Stimulated activated CD8-positive, alpha-beta memory T cell treated with anti-CD3 and anti-CD28 coated beads, Interleukin-12 subunit alpha, Interleukin-12 subunit beta, amount 100 ng/mL, for 24 hours (primary cell): ENCODE measurements around the gene CRISPLD2.

Source experiments
- DNase-seq: peaks from one replicate; pipeline ENCODE4 v3.0.0-alpha.2; 2020; ENCODE audit errors: extremely low read depth

The CRISPLD2 gene

DNA sequence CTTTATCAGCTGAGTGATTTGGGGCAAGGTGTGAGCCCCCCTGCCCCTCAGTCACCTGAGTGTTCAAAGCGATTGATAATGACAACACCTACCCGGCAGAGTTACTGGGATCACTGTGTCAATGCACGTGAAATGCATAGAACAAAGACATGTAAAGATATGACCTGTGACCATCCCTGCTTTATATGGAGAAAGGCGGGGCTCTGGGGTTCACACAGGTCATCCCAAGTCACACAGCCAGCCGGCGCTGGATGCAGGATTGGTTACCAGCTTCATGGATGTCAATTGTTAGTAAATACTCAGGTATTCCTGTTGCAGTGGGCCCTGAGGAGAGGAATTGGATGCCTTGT, 64.4 kb downstream of the CRISPLD2 start:
- DNase-seq, result no peak

- no peak for DNase-seq
These were observed 65.0 kb downstream of the CRISPLD2 start for GRCh38 chr16:84884596-84885341.

DNA sequence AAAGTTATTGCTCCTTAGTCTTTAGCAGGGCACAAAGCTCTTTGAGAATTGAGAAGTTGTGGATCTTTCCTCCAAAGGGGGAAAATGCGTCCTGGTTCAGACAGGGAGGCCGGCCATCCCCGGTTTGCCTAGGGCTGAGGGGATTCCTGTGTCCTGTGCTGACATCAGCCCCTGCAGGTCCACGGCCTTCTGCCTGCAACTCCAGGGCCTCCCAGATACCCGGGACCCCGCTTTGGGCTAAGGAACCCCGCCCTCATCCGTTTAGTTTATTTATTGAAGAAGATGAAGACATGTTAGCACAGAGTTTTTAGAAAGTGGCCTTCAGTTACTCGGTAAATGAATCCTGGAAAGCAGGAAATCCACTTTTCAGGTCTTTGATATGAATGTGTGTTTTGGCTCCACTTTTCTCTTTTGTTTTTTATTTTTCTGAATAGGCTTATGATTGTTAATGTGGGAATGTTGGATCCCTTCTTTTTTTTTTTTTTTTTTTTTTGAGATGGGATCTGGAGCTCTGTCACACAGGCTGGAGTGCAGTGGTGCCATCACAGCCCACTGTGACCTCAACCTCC, 65.6 kb downstream of the CRISPLD2 start:
- DNase-seq, result no peak

GRCh38 chr16:84886497-84887090, 66.8 kb downstream of the CRISPLD2 start:
- DNase-seq, result no peak

- no peak for DNase-seq
These were observed 67.4 kb downstream of the CRISPLD2 start for GRCh38 chr16:84887207-84887606.

- no peak for DNase-seq
These were observed 68.7 kb downstream of the CRISPLD2 start for GRCh38 chr16:84888450-84888849.

GRCh38 chr16:84889066-84889465, 69.3 kb downstream of the CRISPLD2 start:
- DNase-seq, result no peak

- DNase-seq, result no peak
These were observed 70.6 kb downstream of the CRISPLD2 start for GRCh38 chr16:84890427-84890826.

GRCh38 chr16:84891149-84891795, 71.5 kb downstream of the CRISPLD2 start:
- DNase-seq, result no peak

DNA sequence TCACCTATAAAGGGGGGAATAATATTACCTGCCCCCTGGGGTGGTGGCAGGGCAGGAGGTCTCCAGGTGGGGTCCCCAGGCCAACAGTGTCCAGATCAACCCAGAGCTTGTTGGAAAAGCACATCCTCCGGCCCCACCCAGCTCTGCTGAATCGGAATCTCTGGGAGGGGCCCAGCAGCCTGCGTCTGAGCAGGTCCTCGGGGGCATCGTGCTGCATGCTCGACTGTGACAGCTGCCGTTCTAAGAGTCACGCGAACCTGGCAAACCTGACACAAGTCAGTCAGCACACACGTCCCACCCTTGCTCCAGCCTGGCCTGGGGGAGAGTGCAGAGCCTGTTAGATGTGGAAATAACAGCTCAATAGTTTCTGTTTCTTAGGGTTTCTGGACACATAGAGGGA, 72.3 kb downstream of the CRISPLD2 start:
- DNase-seq, result no peak

DNA sequence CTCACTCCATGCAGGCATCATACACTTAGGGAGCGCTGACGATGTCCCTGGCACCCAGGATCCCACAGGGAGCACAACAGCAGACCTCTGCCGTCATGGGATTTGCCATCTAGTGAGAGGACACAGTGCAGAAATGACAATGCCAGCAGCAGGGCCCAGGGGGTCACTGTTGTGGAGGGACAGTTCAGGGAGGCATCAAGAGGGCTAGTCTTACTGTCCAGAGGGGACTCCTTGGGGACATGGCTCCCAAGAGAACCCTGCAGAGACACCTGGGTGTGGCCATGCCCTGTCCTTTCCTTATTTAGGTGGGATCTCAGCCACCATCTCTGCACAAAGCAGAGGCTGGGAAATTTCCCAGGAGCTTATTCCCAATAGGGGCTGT, 73.7 kb downstream of the CRISPLD2 start:
- DNase-seq, result no peak

DNA sequence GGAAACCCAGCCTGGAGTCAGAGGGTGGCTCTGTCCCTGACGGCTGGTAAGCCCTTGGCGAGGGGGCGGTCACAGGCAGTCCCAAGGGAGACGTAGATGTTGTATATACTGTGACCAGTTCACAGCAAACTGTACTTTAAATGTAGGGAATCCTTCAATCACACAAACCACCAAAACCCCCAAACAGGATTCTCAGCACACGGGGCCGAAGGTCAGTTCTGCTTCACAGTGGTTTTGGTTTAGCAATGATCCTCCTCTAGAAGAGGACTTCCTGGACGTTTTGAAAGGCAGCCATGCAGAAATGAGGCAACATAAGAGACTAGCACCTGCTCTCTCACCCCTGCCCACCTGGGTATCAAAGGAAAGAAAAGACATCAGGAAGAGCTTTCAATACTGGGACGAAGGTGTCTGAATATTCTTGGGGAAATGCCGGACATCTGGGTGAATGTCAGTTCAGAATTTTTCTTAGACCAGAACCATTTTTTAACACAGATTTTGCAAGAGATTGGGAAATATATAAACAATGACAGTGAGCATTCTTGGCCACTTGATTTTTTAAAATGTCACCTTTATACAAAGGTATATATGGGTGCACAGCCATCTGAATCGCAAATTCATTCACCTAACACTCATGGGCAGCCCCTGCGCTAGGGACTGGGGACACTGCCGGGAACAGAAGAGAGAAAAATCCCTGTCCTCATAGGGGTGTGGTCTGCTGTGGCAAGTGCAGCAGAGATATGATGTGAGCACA, 74.2 kb downstream of the CRISPLD2 start:
- no peak for DNase-seq

DNA sequence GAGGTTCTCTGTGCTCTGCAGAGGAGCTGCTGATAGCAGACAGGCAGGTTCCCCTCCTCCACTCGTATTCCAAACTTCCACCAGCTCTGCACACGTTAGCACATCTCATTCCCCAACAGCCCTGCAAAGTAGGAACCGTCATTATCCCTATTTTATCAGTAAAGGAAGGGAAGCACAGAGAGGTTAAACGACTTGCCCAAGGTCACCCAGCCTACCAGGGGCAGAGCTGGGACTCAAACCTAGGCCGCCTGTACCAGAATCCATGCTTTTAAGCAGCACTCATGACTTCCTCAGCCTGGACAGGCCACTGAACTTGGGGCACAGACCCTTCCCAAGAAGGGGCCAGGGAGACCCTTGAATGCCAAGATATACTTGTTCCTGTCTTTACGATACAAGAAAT, 75.2 kb downstream of the CRISPLD2 start:
- DNase-seq, result no peak

- DNase-seq, result no peak
These were observed 77.1 kb downstream of the CRISPLD2 start for GRCh38 chr16:84896847-84897246.

- no peak for DNase-seq
These were observed 78.2 kb downstream of the CRISPLD2 start for GRCh38 chr16:84897911-84898377.

DNA sequence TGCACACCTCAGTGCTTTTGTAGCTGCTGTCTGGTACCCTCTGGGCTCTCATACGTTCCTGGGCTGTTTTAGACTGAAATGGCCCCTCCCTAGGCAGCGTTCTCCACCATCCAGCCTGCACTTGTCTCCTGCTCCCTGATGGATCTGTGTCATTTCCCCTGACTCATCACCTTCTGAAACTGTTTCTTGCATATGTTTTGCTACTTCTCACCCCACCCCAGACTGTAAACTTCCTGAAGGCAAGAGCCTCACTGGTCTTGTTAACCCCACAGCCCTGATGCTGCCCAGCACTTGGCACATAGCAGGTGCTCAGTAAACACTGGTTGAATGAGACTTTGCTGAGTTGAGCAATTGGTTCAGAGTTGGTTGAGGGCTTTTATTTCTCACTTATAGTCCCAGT, 78.7 kb downstream of the CRISPLD2 start:
- DNase-seq, result no peak

- DNase-seq, result no peak
These were observed 79.6 kb downstream of the CRISPLD2 start for GRCh38 chr16:84899414-84899813.

- DNase-seq, result no peak
These were observed 86.2 kb downstream of the CRISPLD2 start for GRCh38 chr16:84905965-84906460.

DNA sequence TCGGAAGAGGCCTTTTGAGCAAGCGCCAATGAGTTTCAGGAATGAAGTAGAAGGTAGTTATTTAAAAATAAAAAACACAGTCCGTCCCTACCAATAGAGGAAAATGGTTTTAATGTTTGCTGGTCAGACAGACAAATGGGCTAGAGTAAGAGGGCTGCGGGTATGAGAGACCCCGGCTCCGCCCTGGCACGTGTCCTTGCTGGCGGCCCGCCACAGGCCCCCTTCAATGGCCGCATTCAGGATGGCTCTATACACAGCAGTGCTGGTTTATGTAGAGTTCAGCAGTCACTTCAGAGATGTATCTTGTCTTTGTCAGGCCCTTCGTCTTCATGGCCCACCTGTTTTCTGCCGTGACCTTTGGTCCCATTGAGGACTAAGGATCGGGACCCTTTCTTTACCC, 87.3 kb downstream of the CRISPLD2 start:
- no peak for DNase-seq

- no peak for DNase-seq
These were observed 87.8 kb downstream of the CRISPLD2 start for GRCh38 chr16:84907575-84907974.

DNA sequence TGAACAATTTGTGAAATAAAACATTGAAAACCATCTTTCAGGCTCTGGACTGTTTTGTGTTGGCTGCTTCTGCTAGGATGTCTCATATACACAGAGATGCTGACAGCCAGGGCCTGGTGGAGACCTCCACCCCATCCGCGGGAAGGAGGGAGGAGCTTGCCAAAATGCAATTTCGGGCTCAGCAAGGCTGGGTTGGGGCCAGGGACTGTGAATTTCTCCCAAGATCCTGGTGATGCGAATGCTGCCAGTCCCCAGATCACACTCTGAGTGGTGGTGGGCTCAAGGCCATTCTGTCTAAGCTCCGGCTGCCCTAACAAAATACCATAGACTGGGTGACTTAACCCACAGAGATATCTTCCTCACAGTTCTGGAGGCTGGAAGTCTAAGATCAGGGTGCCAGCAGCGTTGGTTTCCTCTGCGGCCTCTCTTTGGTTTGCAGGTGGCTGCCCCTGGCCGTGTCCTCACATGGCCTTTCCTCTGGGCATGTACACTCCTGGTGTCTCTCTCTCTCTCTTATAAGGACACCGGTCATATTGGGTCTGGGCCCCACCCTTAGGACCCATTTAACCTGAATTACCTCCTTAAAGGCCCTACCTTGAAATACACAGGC, 89.8 kb downstream of the CRISPLD2 start:
- DNase-seq, result no peak
